Hepatocyte (in vitro differentiated cells): Measurements from ENCODE around the gene ADAMTSL5. TPM values are rescaled to one million over a fixed set of nuclear protein-coding genes. Genes with fewer than 3 reads are reported as not detected.

Source experiments
- DNase-seq: peaks from one replicate; pipeline ENCODE4 v3.0.0-alpha.2; 2016; ENCODE audit warnings: low spot score
- H2AFZ ChIP-seq: fragments of 200-600 bp; sonication (generic); 2 replicates; pipeline ENCODE4 v1.6.0; 2016; ENCODE audit warnings: antibody characterized with exemption, mild to moderate bottlenecking
- H3K27ac ChIP-seq: fragments of 200-600 bp; sonication (generic); 2 replicates; pipeline ENCODE4 v1.5.1; 2016; ENCODE audit warnings: mild to moderate bottlenecking
- H3K27me3 ChIP-seq: fragments of 200-600 bp; sonication (generic); 2 replicates; pipeline ENCODE4 v1.6.1; 2016
- H3K36me3 ChIP-seq: fragments of 200-600 bp; sonication (generic); replicated peaks from 2 replicates; pipeline ENCODE4 v1.5.1; 2016; ENCODE audit warnings: low read depth; ENCODE audit not compliant: insufficient read depth
- H3K4me1 ChIP-seq: fragments of 200-600 bp; sonication (generic); 2 replicates; pipeline ENCODE4 v1.5.1; 2016; ENCODE audit warnings: mild to moderate bottlenecking, moderate library complexity; ENCODE audit not compliant: insufficient read depth
- H3K4me2 ChIP-seq: fragments of 200-600 bp; sonication (generic); 2 replicates; pipeline ENCODE4 v1.6.0; 2016
- H3K4me3 ChIP-seq: fragments of 200-600 bp; sonication (generic); 2 replicates; pipeline ENCODE4 v1.5.1; 2016; ENCODE audit warnings: mild to moderate bottlenecking
- H3K79me2 ChIP-seq: fragments of 200-600 bp; sonication (generic); 2 replicates; pipeline ENCODE4 v1.6.0; 2017; ENCODE audit warnings: mild to moderate bottlenecking
- H3K9me2 ChIP-seq: fragments of 200-600 bp; sonication (generic); replicated peaks from 2 replicates; pipeline ENCODE4 v1.6.0; 2017; ENCODE audit warnings: mild to moderate bottlenecking; ENCODE audit not compliant: insufficient read depth
- H3K9me3 ChIP-seq: fragments of 200-600 bp; sonication (generic); 2 replicates; pipeline ENCODE4 v1.5.1; 2016; ENCODE audit warnings: low read depth, mild to moderate bottlenecking
- H4K20me1 ChIP-seq: fragments of 200-600 bp; sonication (generic); 2 replicates; pipeline ENCODE4 v1.6.0; 2016; ENCODE audit warnings: mild to moderate bottlenecking; ENCODE audit not compliant: insufficient read depth, poor library complexity, severe bottlenecking
- EZH2 ChIP-seq: fragments of 200-600 bp; sonication (generic); IDR thresholded peaks from 2 replicates; pipeline ENCODE4 v1.6.1; 2016; ENCODE audit warnings: antibody characterized with exemption, mild to moderate bottlenecking, borderline replicate concordance
- EZH2phosphoT487 ChIP-seq: fragments of 200-600 bp; sonication (generic); IDR thresholded peaks from one replicate; pipeline ENCODE4 v1.6.1; 2018; ENCODE audit warnings: antibody characterized with exemption, mild to moderate bottlenecking, low read depth, moderate library complexity; ENCODE audit not compliant: unreplicated experiment, severe bottlenecking
- WGBS: methylation state at CpG from one replicate; pipeline ENCODE4 v1.1.6; 2016; ENCODE audit warnings: low lambda C conversion rate; ENCODE audit errors: missing lambda C conversion rate; 5-methylcytosine and 5-hydroxymethylcytosine counted together
- polyA plus RNA-seq: library from polyadenylated mRNA; unstranded; fragments of >200 nt; fragmentation: Nextera tagmentation; extraction: Ambion mirVana; gene quantifications from 2 replicates; pipeline ENCODE4 v1.2.1, GENCODE V29; 2016
- total RNA-seq: library from RNA; depleted of rRNA; stranded (reverse); fragments of >200 nt; gene quantifications from 2 replicates; pipeline ENCODE4 v1.2.3, GENCODE V29; 2014
- TF ChIP-seq, protein P1 (sequence below): fragments of 200-600 bp; sonication (generic); IDR thresholded peaks from 2 replicates; pipeline ENCODE4 v1.5.1; 2016; ENCODE audit warnings: antibody characterized with exemption, mild to moderate bottlenecking; ENCODE audit not compliant: poor library complexity

The ADAMTSL5 gene
- total and polyA plus RNA-seq, 2 experiments from 2014 or later, result 8.3 to 45.5 TPM

DNA sequence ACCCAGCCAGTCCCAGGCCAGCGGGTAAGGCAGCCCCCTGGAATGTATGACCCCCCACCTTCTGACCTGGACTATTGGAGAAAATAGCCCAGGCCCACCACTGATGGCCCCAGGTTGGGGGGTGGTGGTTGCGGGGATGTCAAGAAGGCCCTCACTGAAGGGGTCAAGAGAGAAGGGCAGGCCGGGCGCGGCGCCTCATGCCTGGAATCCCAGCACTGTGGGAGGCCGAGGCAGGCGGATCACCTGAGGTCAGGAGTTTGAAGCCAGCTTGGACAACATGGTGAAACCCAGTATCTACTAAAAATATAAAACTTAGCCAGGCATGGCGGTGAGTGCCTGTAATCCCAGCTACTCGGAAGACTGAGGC lies 1.5 kb upstream of the ADAMTSL5 start:
- Histone ChIP-seq H3K9me2 (no peaks in the 10 kb centered on the region), H4K20me1 (no peaks in the 10 kb centered on the region), H2AFZ (no peak overlapping the region), H3K27me3 (no peaks in the 10 kb centered on the region), H3K36me3 (no peaks in the 10 kb centered on the region), H3K9me3 (no peaks in the 10 kb centered on the region), H3K4me2 (no peak overlapping the region), H3K4me1 (peaks cover 35% of the 10 kb centered on the region), H3K79me2 (peaks cover 13% of the 10 kb centered on the region), H3K27ac (no peak overlapping the region), H3K4me3 (no peak overlapping the region)
- no peak for DNase-seq
- TF ChIP-seq EZH2 (no peak), EZH2phosphoT487 (no peak)
- TF ChIP-seq, protein P1, sequence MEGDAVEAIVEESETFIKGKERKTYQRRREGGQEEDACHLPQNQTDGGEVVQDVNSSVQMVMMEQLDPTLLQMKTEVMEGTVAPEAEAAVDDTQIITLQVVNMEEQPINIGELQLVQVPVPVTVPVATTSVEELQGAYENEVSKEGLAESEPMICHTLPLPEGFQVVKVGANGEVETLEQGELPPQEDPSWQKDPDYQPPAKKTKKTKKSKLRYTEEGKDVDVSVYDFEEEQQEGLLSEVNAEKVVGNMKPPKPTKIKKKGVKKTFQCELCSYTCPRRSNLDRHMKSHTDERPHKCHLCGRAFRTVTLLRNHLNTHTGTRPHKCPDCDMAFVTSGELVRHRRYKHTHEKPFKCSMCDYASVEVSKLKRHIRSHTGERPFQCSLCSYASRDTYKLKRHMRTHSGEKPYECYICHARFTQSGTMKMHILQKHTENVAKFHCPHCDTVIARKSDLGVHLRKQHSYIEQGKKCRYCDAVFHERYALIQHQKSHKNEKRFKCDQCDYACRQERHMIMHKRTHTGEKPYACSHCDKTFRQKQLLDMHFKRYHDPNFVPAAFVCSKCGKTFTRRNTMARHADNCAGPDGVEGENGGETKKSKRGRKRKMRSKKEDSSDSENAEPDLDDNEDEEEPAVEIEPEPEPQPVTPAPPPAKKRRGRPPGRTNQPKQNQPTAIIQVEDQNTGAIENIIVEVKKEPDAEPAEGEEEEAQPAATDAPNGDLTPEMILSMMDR, result no peak
- 82% methylated on average over 10 of the region's 10 CpGs for WGBS

DNA sequence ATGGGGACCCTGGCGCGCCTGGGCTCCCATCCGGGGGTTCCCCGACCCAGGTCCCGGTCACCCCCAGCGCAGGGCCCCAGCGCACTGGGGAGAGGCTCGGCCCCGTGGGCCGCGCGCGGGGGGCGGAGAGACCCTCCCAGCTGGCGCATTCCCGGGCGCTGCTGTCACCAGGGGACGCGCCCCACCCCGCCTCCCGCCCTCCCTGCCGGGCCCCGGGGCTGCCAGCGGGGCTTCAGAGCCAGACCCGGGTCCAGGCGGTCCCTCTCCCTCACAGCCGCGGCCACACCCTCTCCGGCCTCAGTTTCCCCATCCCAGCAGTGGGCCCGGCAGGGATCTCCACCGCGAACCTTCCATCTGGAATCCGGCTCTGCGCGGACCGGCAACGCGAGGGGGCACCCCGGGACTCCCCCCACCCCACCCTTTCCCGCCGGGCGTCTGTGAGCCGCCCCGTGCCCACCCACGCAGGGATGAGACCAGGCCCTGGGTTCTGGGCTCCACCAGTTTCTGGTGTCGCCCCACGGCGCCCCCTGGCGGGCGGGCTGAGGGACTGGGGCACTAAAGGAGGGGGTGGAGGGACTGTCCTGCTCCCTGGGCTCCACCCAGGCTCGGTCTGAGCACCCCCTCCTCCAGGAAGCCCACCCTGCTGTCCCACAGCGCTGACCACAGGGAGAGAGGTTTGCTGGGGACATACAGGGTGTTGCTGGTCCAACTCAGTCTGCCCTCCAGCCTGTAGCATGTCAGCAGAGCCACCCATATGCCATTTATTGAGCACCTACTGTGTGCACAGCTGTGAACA lies 878 bp upstream of the ADAMTSL5 start:
- Histone ChIP-seq H3K9me3 (no peaks in the 10 kb centered on the region), H2AFZ (peak overlapping the region; percentile 60), H3K79me2 (peaks cover 13% of the 10 kb centered on the region), H3K36me3 (no peaks in the 10 kb centered on the region), H3K27me3 (no peaks in the 10 kb centered on the region), H3K9me2 (no peaks in the 10 kb centered on the region), H3K4me3 (peak overlapping the region; percentile 50), H3K27ac (peak overlapping the region; percentile 89), H3K4me2 (peak overlapping the region; percentile 99), H3K4me1 (peaks cover 35% of the 10 kb centered on the region), H4K20me1 (no peaks in the 10 kb centered on the region)
- TF ChIP-seq, protein P1, result peak; percentile 65
- no peak for TF ChIP-seq EZH2phosphoT487
- WGBS, result 32% methylated on average over 8 of the region's 52 CpGs
- DNase-seq, result peak; percentile 83

DNA sequence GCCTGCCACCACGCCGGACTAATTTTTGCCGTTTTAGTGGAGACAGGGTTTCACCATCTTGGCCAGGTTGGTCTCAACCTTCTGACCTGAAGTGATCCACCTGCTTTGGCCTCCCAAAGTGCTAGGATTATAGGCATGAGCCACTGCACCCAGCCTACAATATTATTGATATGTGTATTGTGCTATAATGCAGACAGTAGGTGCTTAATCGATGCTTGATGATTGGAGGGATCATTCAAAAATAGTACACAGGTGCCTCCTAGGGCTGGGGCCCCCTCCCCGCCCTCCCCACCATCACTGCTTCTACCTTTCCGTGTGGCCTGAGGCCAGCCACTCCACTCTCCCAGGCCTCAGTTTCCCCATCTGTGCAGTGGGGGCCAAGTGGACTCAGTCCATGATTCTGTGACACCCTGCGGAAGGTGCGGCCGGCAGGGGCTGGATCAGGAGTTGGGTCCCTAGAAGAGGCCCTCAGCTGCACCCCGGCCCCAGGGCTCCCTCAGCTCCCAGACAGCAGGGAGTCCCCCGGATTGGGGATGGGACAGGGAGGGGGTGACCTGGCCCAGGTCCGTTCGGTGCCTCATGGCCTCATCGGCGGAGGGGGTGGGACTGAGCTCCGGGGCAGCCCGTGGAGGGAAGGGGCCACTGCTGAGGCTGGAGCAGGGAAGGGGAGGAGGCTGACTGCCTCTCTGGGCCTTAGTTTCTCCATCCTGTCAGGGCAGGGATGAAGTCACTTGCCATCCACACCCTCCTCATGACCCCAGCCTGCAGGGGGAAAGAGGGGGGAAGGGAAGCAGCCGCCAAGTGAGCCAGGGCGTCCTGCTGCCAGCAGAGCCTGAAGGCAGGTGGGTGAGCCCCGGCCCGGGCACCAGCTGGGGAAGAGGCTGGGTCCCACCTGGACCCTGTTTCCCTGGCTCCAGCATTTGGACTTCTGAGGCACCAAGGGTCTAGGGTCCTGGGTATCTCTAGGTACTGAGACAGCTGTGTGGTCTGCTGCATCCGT lies 1.2 kb downstream of the ADAMTSL5 start:
- Histone ChIP-seq H3K36me3 (no peaks in the 10 kb centered on the region), H3K27ac (peak overlapping the region; percentile 98), H2AFZ (no peak overlapping the region), H3K4me3 (peak overlapping the region; percentile 50), H3K4me1 (peaks cover 35% of the 10 kb centered on the region), H3K79me2 (peaks cover 13% of the 10 kb centered on the region), H3K9me3 (no peaks in the 10 kb centered on the region), H3K27me3 (no peaks in the 10 kb centered on the region), H3K9me2 (no peaks in the 10 kb centered on the region), H4K20me1 (no peaks in the 10 kb centered on the region), H3K4me2 (peak overlapping the region; percentile 99)
- no peak for DNase-seq
- WGBS, result 83% methylated on average over 14 of the region's 22 CpGs
- no peak for TF ChIP-seq EZH2
- no peak for TF ChIP-seq EZH2phosphoT487
- TF ChIP-seq, protein P1, result no peak
